HUES6 (cell line): ENCODE results near the gene NCKAP5.
"Not testable (repeated sequence)": the region's sequence is repeated elsewhere in the genome, so short reads cannot be mapped to it uniquely, and the experiment has no call there.

Source experiments
- H3K27ac ChIP-seq: 2 replicates; pipeline ENCODE4 v1.7.0; 2013; ENCODE audit warnings: low read depth, mild to moderate bottlenecking, low read length, inconsistent platforms
- H3K27me3 ChIP-seq: 2 replicates; pipeline ENCODE4 v1.6.1; 2013; ENCODE audit warnings: low read length; ENCODE audit not compliant: control insufficient read depth, insufficient read depth
- H3K36me3 ChIP-seq: 2 replicates; pipeline ENCODE4 v1.6.1; 2013; ENCODE audit warnings: low read length; ENCODE audit not compliant: control insufficient read depth, insufficient read depth
- H3K4me1 ChIP-seq: 2 replicates; pipeline ENCODE4 v1.6.1; 2013; ENCODE audit warnings: low read length; ENCODE audit not compliant: control insufficient read depth, insufficient read depth
- H3K4me3 ChIP-seq: 2 replicates; pipeline ENCODE4 v1.5.1; 2013; ENCODE audit warnings: low read depth, low read length
- H3K9ac ChIP-seq: one replicate; pipeline ENCODE4 v1.6.1; 2013; ENCODE audit warnings: mild to moderate bottlenecking, low read length
- H3K9me3 ChIP-seq: 2 replicates; pipeline ENCODE4 v1.6.1; 2013; ENCODE audit warnings: low read depth, low read length; ENCODE audit not compliant: control insufficient read depth, insufficient read depth

Gene NCKAP5

GRCh38 chr2:132830321-132830827 lies 737.9 kb downstream of the NCKAP5 start:
- Histone ChIP-seq H3K4me3 (no peak overlapping the region), H3K9ac (no peak overlapping the region), H3K9me3 (peaks cover 7% of the 10 kb centered on the region; the same call in 1 of the 2 replicates), H3K4me1 (peaks cover 5% of the 10 kb centered on the region), H3K27ac (no peak overlapping the region), H3K27me3 (no peaks in the 10 kb centered on the region), H3K36me3 (no peaks in the 10 kb centered on the region)

- H3K4me3 ChIP-seq: no peak overlapping the region
- H3K4me1 ChIP-seq: peaks cover 5% of the 10 kb centered on the region
- no peaks in the 10 kb centered on the region for H3K36me3 ChIP-seq
- H3K27me3 ChIP-seq: no peaks in the 10 kb centered on the region
- H3K9ac ChIP-seq: no peak overlapping the region
- no peak overlapping the region for H3K27ac ChIP-seq
- peaks cover 3% of the 10 kb centered on the region; the same call in 1 of the 2 replicates for H3K9me3 ChIP-seq
Measured at GRCh38 chr2:132825601-132826000, 742.7 kb downstream of the NCKAP5 start.

GRCh38 chr2:132824716-132825115 lies 743.5 kb downstream of the NCKAP5 start:
- no peaks in the 10 kb centered on the region for H3K27me3 ChIP-seq
- no peaks in the 10 kb centered on the region for H3K4me1 ChIP-seq
- H3K27ac ChIP-seq: no peak overlapping the region
- H3K9me3 ChIP-seq: peaks cover 3% of the 10 kb centered on the region; the same call in 1 of the 2 replicates
- no peak overlapping the region for H3K9ac ChIP-seq
- no peak overlapping the region for H3K4me3 ChIP-seq
- no peaks in the 10 kb centered on the region for H3K36me3 ChIP-seq

- Histone ChIP-seq H3K9me3 (peaks cover 6% of the 10 kb centered on the region; the same call in 1 of the 2 replicates), H3K4me1 (no peaks in the 10 kb centered on the region), H3K27ac (no peak overlapping the region), H3K4me3 (no peak overlapping the region), H3K27me3 (no peaks in the 10 kb centered on the region), H3K9ac (no peak overlapping the region), H3K36me3 (no peaks in the 10 kb centered on the region)
Measured at GRCh38 chr2:132816234-132816633, 752.0 kb downstream of the NCKAP5 start.

- no peaks in the 10 kb centered on the region for H3K27me3 ChIP-seq
- H3K27ac ChIP-seq: no peak overlapping the region
- no peak overlapping the region for H3K4me3 ChIP-seq
- peaks cover 6% of the 10 kb centered on the region; the same call in 1 of the 2 replicates for H3K9me3 ChIP-seq
- no peak overlapping the region for H3K9ac ChIP-seq
- no peaks in the 10 kb centered on the region for H3K36me3 ChIP-seq
- H3K4me1 ChIP-seq: no peaks in the 10 kb centered on the region
Measured at GRCh38 chr2:132815516-132815915, 752.7 kb downstream of the NCKAP5 start.

GRCh38 chr2:132814651-132815050 lies 753.6 kb downstream of the NCKAP5 start:
- H3K27ac ChIP-seq: no peak overlapping the region
- H3K9me3 ChIP-seq: peaks cover 6% of the 10 kb centered on the region; the same call in 1 of the 2 replicates
- no peak overlapping the region for H3K4me3 ChIP-seq
- H3K27me3 ChIP-seq: no peaks in the 10 kb centered on the region
- H3K36me3 ChIP-seq: no peaks in the 10 kb centered on the region
- H3K9ac ChIP-seq: no peak overlapping the region
- H3K4me1 ChIP-seq: no peaks in the 10 kb centered on the region

- no peak overlapping the region for H3K4me3 ChIP-seq
- H3K9ac ChIP-seq: no peak overlapping the region
- H3K27ac ChIP-seq: no peak overlapping the region
- H3K9me3 ChIP-seq: peaks cover 10% of the 10 kb centered on the region; the same call in 1 of the 2 replicates
- H3K4me1 ChIP-seq: no peaks in the 10 kb centered on the region
- no peaks in the 10 kb centered on the region for H3K27me3 ChIP-seq
- H3K36me3 ChIP-seq: no peaks in the 10 kb centered on the region
Measured at GRCh38 chr2:132813422-132813821, 754.8 kb downstream of the NCKAP5 start.

- peaks cover 18% of the 10 kb centered on the region; the same call in 1 of the 2 replicates for H3K9me3 ChIP-seq
- H3K9ac ChIP-seq: no peak overlapping the region
- H3K27me3 ChIP-seq: no peaks in the 10 kb centered on the region
- no peaks in the 10 kb centered on the region for H3K4me1 ChIP-seq
- no peaks in the 10 kb centered on the region for H3K36me3 ChIP-seq
- no peak overlapping the region for H3K27ac ChIP-seq
- no peak overlapping the region for H3K4me3 ChIP-seq
Measured at GRCh38 chr2:132811148-132811915, 756.9 kb downstream of the NCKAP5 start.

GRCh38 chr2:132809962-132810361 lies 758.3 kb downstream of the NCKAP5 start:
- H3K27ac ChIP-seq, H3K4me3 ChIP-seq, H3K36me3 ChIP-seq, H3K27me3 ChIP-seq, H3K9ac ChIP-seq, H3K4me1 ChIP-seq: not testable (repeated sequence)
- peaks cover 23% of the 10 kb centered on the region; the same call in 1 of the 2 replicates for H3K9me3 ChIP-seq

GRCh38 chr2:132804051-132804450 lies 764.2 kb downstream of the NCKAP5 start:
- Histone ChIP-seq H3K27ac (no peak overlapping the region), H3K36me3 (no peaks in the 10 kb centered on the region), H3K27me3 (no peaks in the 10 kb centered on the region), H3K4me3 (no peak overlapping the region), H3K9me3 (peaks cover 17% of the 10 kb centered on the region; the same call in 1 of the 2 replicates), H3K9ac (no peak overlapping the region), H3K4me1 (peaks cover 10% of the 10 kb centered on the region)

- Histone ChIP-seq H3K27ac (no peak overlapping the region), H3K4me1 (no peaks in the 10 kb centered on the region), H3K9ac (no peak overlapping the region), H3K27me3 (no peaks in the 10 kb centered on the region), H3K4me3 (no peak overlapping the region), H3K36me3 (no peaks in the 10 kb centered on the region), H3K9me3 (no peaks in the 10 kb centered on the region)
Measured at GRCh38 chr2:132798341-132798740, 769.9 kb downstream of the NCKAP5 start.
